Natural killer cell (primary cell): ENCODE data around the gene ZNF577. TPM values are rescaled to one million over a fixed set of nuclear protein-coding genes. Genes with fewer than 3 reads are reported as not detected.
"Not testable (repeated sequence)": the region's sequence is repeated elsewhere in the genome, so short reads cannot be mapped to it uniquely, and the experiment has no call there.

ENCODE experiments used
- ATAC-seq, 3 donors: fragments of 150-1000 bp in 2 of 3; fragments of 200-7000 bp in 1 of 3; cut with Tn5 transposase; 1 replicate in 1 of 3; 2 replicates in 2 of 3; pipeline ENCODE4 v1.10.0; 2021; ENCODE audit warnings: mild to moderate bottlenecking in 2 of 3, moderate library complexity in 2 of 3
- DNase-seq, 2 donors: peaks; one replicate each; pipeline versions ENCODE4 v3.0.0 to v3.0.0-alpha.2; 2013 to 2021; ENCODE audit warnings: mixed read lengths in 1 of 2
- H3K27ac ChIP-seq: one replicate; pipeline ENCODE4 v1.5.1; 2013; ENCODE audit warnings: mild to moderate bottlenecking, low read length
- H3K27me3 ChIP-seq: one replicate; pipeline ENCODE4 v1.6.1; 2013; ENCODE audit warnings: low read length; ENCODE audit not compliant: control insufficient read depth, insufficient read depth
- H3K36me3 ChIP-seq: one replicate; pipeline ENCODE4 v1.6.1; 2013; ENCODE audit warnings: low read length; ENCODE audit not compliant: control insufficient read depth, insufficient read depth
- H3K4me1 ChIP-seq: one replicate; pipeline ENCODE4 v1.6.1; 2013; ENCODE audit warnings: low read length; ENCODE audit not compliant: control insufficient read depth, insufficient read depth
- H3K4me3 ChIP-seq: one replicate; pipeline ENCODE4 v1.5.1; 2013; ENCODE audit warnings: low read length
- H3K9me3 ChIP-seq: one replicate; pipeline ENCODE4 v1.6.1; 2013; ENCODE audit warnings: low read length; ENCODE audit not compliant: control insufficient read depth, insufficient read depth
- H3K27ac Mint-ChIP-seq, 2 donors: one replicate each; pipeline ENCODE4 v1.8.0; 2022; ENCODE audit warnings: mild to moderate bottlenecking in 2 of 2, mixed read lengths in 2 of 2, moderate library complexity in 1 of 2
- H3K27me3 Mint-ChIP-seq, 2 donors: one replicate each; pipeline ENCODE4 v1.8.0; 2022; ENCODE audit warnings: low read depth in 2 of 2, mixed read lengths in 2 of 2
- H3K36me3 Mint-ChIP-seq: one replicate; pipeline ENCODE4 v1.8.0; 2022; ENCODE audit warnings: mixed read lengths
- H3K4me1 Mint-ChIP-seq, 2 donors: one replicate each; pipeline ENCODE4 v1.8.0; 2022; ENCODE audit warnings: mixed read lengths in 2 of 2
- H3K4me3 Mint-ChIP-seq: one replicate; pipeline ENCODE4 v1.8.0; 2022; ENCODE audit warnings: mild to moderate bottlenecking, moderate library complexity, mixed read lengths
- H3K9me3 Mint-ChIP-seq, 2 donors: one replicate each; pipeline ENCODE4 v1.8.0; 2022; ENCODE audit warnings: mixed read lengths in 2 of 2
- WGBS: methylation state at CpG from one replicate; pipeline ENCODE4 v1.1.7; 2013; ENCODE audit warnings: missing lambda C conversion rate; ENCODE audit not compliant: insufficient coverage; 5-methylcytosine and 5-hydroxymethylcytosine counted together
- intact Hi-C: fragments of 100-400 bp; cut with micrococcal nuclease; formaldehyde crosslinking; loops from one replicate; pipeline ENCODE4 v1.14.2; 2022
- total RNA-seq, 4 donors: library from RNA; stranded (reverse); fragments of 120-200 nt in 1 of 4; gene quantifications; one replicate each; pipeline versions ENCODE4 v1.2.3 to v1.2.4, GENCODE V29; 2013 to 2022
- TF ChIP-seq, protein P1 (sequence below): fragments of 200-600 bp; IDR thresholded peaks from one replicate; pipeline ENCODE4 v1.8.0; 2022; ENCODE audit warnings: antibody characterized with exemption

Gene ZNF577
- total RNA-seq, 3 donors from 2014 or later (not counting 1 experiment from before 2014, with no cell fraction given), result 8.5 to 15.6 (median 12.4) TPM

DNA sequence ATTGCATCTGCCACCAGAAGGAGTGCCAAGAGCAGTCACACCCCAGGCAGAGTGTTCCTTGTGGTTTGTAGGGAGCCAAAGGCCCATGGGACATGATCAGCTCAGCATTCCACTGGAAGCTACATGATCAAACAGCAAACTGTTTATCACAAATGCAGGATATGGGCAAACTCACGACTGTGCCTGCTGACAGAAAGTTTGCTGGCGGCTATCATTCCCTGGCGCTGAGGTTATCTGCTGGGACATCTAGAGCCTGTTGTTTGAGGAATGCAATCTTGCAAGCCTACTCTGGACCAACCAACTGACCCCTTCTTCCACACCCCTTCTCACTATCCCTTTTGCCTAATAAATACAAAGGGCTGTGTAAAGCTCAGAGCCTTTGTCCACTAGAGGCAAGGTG is 31.9 kb upstream of the ZNF577 start:
- intact Hi-C loops, result no loop called here
- Histone ChIP-seq H3K36me3 (no peaks in the 10 kb centered on the region), H3K4me3 (no peak overlapping the region), H3K4me1 (no peaks in the 10 kb centered on the region), H3K9me3 (peaks cover 71% of the 10 kb centered on the region), H3K27me3 (no peaks in the 10 kb centered on the region), H3K27ac (no peak overlapping the region)
- DNase-seq (no peak), ATAC-seq (no peak)
- H3K36me3 Mint-ChIP-seq, result peaks cover 36% of the 10 kb centered on the region
- no peaks in the 10 kb centered on the region for H3K27me3 Mint-ChIP-seq
- 93% methylated on average over 3 of the region's 3 CpGs for WGBS
- H3K4me3 Mint-ChIP-seq, result no peak overlapping the region
- H3K27ac Mint-ChIP-seq, result no peak overlapping the region
- peaks cover 20 to 27% of the 10 kb centered on the region in 2 donors for H3K9me3 Mint-ChIP-seq
- TF ChIP-seq, protein P1, sequence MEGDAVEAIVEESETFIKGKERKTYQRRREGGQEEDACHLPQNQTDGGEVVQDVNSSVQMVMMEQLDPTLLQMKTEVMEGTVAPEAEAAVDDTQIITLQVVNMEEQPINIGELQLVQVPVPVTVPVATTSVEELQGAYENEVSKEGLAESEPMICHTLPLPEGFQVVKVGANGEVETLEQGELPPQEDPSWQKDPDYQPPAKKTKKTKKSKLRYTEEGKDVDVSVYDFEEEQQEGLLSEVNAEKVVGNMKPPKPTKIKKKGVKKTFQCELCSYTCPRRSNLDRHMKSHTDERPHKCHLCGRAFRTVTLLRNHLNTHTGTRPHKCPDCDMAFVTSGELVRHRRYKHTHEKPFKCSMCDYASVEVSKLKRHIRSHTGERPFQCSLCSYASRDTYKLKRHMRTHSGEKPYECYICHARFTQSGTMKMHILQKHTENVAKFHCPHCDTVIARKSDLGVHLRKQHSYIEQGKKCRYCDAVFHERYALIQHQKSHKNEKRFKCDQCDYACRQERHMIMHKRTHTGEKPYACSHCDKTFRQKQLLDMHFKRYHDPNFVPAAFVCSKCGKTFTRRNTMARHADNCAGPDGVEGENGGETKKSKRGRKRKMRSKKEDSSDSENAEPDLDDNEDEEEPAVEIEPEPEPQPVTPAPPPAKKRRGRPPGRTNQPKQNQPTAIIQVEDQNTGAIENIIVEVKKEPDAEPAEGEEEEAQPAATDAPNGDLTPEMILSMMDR, result no peak
- H3K4me1 Mint-ChIP-seq, result no peaks in the 10 kb centered on the region

DNA sequence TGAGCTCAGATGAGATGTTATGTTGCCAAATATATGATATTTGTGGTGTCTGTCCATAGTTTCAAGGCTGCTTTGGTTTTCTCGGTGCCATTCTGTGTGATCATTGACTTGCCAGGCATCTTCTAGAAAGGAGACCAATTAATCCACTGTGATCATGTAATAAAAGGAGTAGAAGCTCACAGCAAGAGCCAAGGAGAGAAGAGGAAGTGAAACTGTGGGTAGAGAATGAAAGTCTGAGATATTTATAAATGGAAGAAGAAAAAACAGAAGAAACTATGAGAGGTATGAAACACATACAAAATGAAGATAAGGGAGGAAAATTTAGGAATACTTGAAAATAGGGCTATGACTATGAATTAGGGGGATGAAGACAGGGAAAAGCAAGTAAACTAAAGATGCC is 28.4 kb upstream of the ZNF577 start:
- H3K4me3 ChIP-seq, result no peak overlapping the region
- H3K27me3 Mint-ChIP-seq, result peaks cover 0 to 2% of the 10 kb centered on the region in 2 donors
- no peak overlapping the region for H3K4me3 Mint-ChIP-seq
- TF ChIP-seq, protein P1, result no peak
- H3K4me1 Mint-ChIP-seq, result no peaks in the 10 kb centered on the region
- peaks cover 54% of the 10 kb centered on the region for H3K9me3 ChIP-seq
- DNase-seq (no peak), ATAC-seq (no peak)
- no peak overlapping the region for H3K27ac ChIP-seq
- H3K9me3 Mint-ChIP-seq, result peaks cover 22 to 26% of the 10 kb centered on the region in 2 donors
- H3K4me1 ChIP-seq, result no peaks in the 10 kb centered on the region
- no peak overlapping the region for H3K27ac Mint-ChIP-seq
- no peaks in the 10 kb centered on the region for H3K36me3 ChIP-seq
- 100% methylated on average over 1 of the region's 1 CpG for WGBS
- peaks cover 50% of the 10 kb centered on the region for H3K36me3 Mint-ChIP-seq
- no peaks in the 10 kb centered on the region for H3K27me3 ChIP-seq
- intact Hi-C loops, result no loop called here

DNA sequence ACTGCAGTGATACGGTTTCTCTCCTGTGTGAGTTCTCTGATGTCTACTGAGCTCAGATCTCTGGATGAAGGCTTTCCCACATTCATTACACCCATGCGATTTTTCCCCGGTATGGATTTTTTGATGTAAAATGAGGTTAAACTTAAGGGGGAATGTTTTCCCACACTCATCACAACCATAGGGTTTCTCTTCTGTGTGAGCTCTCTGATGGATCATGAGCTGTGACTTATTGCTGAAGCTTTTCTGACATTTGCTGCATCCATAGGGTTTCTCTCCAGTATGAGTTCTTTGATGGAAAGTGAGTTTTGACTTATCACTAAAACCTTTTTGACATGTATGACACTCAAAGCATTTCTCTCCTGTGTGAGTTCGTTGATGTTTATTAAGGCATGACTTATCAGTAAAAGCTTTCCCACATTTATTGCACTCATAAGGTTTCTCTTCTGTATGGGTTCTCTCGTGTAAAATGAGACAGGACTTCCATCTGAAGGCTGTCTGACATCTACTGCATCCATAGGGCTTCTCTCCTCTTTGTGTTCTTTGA is 27.6 kb upstream of the ZNF577 start:
- no peak overlapping the region for H3K27ac Mint-ChIP-seq
- WGBS, result 77% methylated on average over 3 of the region's 5 CpGs
- H3K9me3 ChIP-seq, result peaks cover 47% of the 10 kb centered on the region

DNA sequence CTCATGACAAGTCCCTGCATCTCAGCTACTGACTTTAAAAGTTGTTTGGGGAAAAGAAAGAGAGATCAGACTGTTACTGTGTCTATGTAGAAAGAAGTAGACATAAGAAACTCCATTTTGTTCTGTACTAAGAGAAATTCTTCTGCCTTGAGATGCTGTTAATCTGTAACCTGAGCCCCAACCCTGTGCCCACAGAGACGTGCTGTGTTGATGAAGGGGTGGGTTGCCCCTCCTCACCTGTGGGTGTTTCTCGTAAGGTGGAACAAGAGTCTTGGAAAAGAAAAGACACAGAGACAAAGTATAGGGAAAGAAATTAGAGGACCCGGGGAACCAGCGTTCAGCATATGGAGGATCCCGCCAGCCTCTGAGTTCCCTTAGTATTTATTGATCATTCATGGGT is 20.2 kb upstream of the ZNF577 start:
- H3K9me3 Mint-ChIP-seq, intact Hi-C loops, H3K27ac Mint-ChIP-seq: not testable (repeated sequence)

More for the DNA sequence above, 27.6 kb upstream of the ZNF577 start:
- no peak overlapping the region for H3K27ac ChIP-seq
- Mint-ChIP-seq H3K4me1 (no peaks in the 10 kb centered on the region), H3K36me3 (peaks cover 42% of the 10 kb centered on the region), H3K27me3 (peaks cover 1 to 2% of the 10 kb centered on the region in 2 donors), H3K9me3 (peaks cover 20 to 26% of the 10 kb centered on the region in 2 donors), H3K4me3 (no peak overlapping the region)
- H3K36me3 ChIP-seq, result no peaks in the 10 kb centered on the region
- DNase-seq (no peak), ATAC-seq (no peak)
- intact Hi-C loops, result no loop called here
- H3K4me1 ChIP-seq, result no peaks in the 10 kb centered on the region
- H3K4me3 ChIP-seq, result no peak overlapping the region
- no peaks in the 10 kb centered on the region for H3K27me3 ChIP-seq
- TF ChIP-seq, protein P1, result no peak

DNA sequence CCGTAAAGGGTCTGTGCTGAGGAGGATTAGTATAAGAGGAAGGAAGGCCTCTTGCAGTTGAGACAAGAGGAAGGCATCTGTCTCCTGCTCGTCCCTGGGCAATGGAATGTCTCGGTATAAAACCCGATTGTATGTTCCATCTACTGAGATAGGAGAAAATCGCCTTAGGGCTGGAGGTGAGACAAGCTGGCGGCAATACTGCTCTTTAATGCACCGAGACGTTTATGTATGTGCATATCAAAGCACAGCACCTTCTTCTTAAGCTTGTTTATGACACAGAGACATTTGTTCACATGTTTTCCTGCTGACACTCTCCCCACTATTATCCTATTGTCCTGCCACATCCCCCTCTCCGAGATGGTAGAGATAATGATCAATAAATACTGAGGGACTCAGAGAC is 18.4 kb upstream of the ZNF577 start:
- intact Hi-C loops, H3K9me3 Mint-ChIP-seq: not testable (repeated sequence)

More for the DNA sequence above, 20.2 kb upstream of the ZNF577 start:
- H3K27me3 Mint-ChIP-seq, result peaks cover 16 to 27% of the 10 kb centered on the region in 2 donors
- H3K36me3 Mint-ChIP-seq, H3K4me3 ChIP-seq, H3K27ac ChIP-seq, H3K4me3 Mint-ChIP-seq, H3K9me3 ChIP-seq, ATAC-seq, H3K27me3 ChIP-seq, DNase-seq, H3K36me3 ChIP-seq: not testable (repeated sequence)
- WGBS, result 50% methylated on average over 5 of the region's 5 CpGs
- peaks cover 14% of the 10 kb centered on the region for H3K4me1 ChIP-seq
- H3K4me1 Mint-ChIP-seq, result peaks cover 20 to 21% of the 10 kb centered on the region in 2 donors

DNA sequence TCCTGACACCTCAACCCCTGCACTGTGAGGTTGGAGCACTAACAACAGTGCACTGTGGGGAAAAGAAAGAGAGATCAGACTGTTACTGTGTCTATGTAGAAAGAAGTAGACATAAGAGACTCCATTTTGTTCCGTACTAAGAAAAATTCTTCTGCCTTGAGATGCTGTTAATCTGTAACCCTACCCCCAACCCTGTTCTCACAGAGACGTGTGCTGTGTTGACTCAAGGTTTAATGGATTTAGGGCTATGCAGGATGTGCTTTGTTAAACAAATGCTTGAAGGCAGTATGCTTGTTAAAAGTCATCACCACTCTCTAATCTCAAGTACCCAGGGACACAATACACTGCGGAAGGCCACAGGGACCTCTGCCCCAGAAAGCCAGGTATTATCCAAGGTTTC is 17.9 kb upstream of the ZNF577 start:
- intact Hi-C loops, result loop anchor here (1.0 to 2.0 kb wide), 3 partner anchors 19 to 81 kb away; partner anchors contain the start of genes ZNF350, ZNF577 and ZNF613
- Histone ChIP-seq H3K9me3 (peaks cover 25% of the 10 kb centered on the region), H3K4me1 (peaks cover 15% of the 10 kb centered on the region)
- 100% methylated on average over 1 of the region's 3 CpGs for WGBS
- not testable (repeated sequence) for H3K27ac ChIP-seq, H3K36me3 ChIP-seq, H3K4me3 Mint-ChIP-seq, H3K27ac Mint-ChIP-seq, ATAC-seq, H3K27me3 ChIP-seq, H3K4me3 ChIP-seq, DNase-seq, H3K9me3 Mint-ChIP-seq
- peaks cover 13% of the 10 kb centered on the region for H3K36me3 Mint-ChIP-seq
- peaks cover 30 to 34% of the 10 kb centered on the region in 2 donors for H3K4me1 Mint-ChIP-seq
- H3K27me3 Mint-ChIP-seq, result peaks cover 16 to 27% of the 10 kb centered on the region in 2 donors

More for the DNA sequence above, 18.4 kb upstream of the ZNF577 start:
- H3K27ac ChIP-seq, H3K36me3 ChIP-seq, H3K4me3 Mint-ChIP-seq, H3K27ac Mint-ChIP-seq, H3K36me3 Mint-ChIP-seq, H3K4me3 ChIP-seq, ATAC-seq, H3K27me3 ChIP-seq, DNase-seq: not testable (repeated sequence)
- Histone ChIP-seq H3K4me1 (peaks cover 15% of the 10 kb centered on the region), H3K9me3 (peaks cover 21% of the 10 kb centered on the region)
- Mint-ChIP-seq H3K27me3 (peaks cover 16 to 27% of the 10 kb centered on the region in 2 donors), H3K4me1 (peaks cover 30 to 34% of the 10 kb centered on the region in 2 donors)
- whole genome bisulfite sequencing, result 66% methylated on average over 9 of the region's 9 CpGs
